GM21360 (cell line): Measurements from ENCODE around the gene ORM2.

ENCODE experiments used
- ATAC-seq: cut with Tn5 transposase; IDR thresholded peaks from one replicate; pipeline ENCODE4 v1.9.1; 2021; ENCODE audit warnings: mild to moderate bottlenecking, moderate library complexity; ENCODE audit not compliant: unreplicated experiment

The ORM2 gene

DNA sequence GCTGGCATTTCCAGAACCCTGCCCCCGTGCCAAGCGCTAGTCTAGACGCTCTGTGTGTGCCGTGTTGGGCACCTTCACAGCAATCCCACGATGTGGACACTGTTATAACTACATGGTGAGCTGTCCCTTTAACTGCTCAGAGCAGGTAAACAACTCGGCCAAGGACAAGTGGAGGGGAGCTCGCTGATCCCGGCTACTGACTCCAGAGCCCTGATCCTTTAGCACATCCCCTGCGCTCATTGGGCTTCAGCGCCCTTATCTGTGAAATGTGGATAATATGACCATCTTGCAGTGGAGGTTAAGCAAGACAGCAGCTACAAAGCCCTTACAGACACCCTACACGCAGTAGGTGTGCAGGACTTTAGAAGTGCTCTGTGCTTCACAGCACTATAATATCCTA is 16.5 kb downstream of the ORM2 start:
- ATAC-seq: no peak

GRCh38 chr9:114347675-114348074 is 18.0 kb downstream of the ORM2 start:
- ATAC-seq: no peak

- ATAC-seq: no peak
Observed at GRCh38 chr9:114348261-114348905, 18.7 kb downstream of the ORM2 start.

DNA sequence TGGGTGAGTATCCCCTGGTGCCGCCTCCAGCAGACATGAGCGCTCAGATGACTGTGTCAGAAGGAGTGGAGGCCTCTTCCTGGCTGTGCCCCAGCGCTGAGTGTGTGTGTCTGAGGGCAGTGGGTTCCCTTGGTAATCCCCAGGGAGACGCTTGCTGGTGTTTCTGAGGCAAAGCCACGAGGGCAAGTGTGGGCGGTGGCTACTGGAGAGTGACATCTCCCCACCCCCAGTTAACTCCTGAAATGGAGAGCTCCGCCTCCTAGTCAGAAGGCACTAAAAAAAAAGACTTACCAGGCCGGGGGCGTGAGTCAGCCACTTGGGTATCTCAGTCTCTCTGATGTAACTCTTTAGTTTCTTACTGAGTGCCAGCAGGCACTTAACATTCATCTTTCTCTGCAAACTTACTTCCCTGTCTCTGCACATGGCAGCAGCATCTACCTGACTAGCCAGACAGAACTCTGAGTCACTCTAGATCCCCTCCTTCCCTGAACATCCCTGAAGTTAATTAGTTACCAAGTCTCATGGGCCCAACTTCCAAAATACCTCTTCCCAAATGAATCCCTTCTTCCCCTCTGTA is 19.3 kb downstream of the ORM2 start:
- peak; percentile 87 for ATAC-seq

DNA sequence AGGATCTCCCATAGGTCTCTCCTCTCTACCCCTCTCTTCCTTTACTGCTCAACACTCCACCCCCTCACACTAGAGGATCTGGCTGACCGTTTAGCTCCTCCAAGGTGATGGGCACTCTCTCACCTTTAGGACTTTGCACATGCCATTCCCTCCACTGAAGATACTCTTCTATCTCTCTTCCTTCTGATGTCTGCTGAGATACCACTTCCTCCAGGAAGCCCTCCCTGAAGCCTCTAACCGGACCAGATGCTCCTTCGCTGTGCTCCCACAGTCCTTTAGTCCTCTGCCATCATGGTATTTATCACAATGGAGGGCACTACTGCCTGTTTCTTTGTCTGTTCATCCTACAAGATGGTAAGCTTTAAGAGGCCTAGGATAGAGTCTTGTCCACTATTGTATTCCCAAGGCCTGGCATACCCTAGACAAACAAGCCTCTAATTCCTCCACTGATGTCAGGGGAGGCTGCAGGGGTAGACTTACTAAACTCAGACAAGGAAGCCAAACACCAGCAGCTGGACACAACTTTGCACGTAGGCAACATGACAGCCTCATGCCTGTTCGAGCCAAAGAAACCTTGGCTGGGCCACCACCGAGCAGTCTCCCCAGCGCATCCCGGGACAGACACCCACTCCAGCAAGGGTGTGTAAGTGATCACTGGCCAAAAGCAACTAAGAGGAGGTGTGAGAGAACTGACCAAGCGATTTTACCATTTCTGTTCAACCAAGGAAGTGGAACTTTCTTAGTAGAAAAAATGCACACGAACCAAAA is 20.2 kb downstream of the ORM2 start:
- no peak for ATAC-seq

- ATAC-seq: no peak
Observed at GRCh38 chr9:114350636-114351401, 21.1 kb downstream of the ORM2 start.

- ATAC-seq: no peak
Observed at GRCh38 chr9:114351932-114352331, 22.3 kb downstream of the ORM2 start.

DNA sequence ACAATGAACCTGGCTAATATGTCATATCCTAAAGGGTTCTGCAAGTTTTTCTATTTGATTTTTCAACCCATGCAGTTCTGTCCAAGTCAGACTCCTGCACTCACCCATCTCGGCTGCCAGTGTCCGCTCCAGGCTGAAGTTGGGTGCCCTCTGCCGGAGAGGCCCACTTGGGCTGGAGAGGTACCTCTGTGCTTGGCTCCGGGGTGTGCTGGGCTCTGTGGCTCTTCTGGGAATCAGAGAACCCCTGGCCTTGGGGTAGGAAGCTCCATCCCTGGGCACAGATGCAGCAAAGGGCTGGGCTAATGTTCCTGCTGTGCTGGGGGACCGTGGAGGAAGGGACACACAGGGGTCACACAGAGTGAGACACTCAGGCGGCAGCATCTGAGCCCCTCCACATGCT is 26.2 kb downstream of the ORM2 start:
- ATAC-seq: no peak

GRCh38 chr9:114356792-114357191 is 27.1 kb downstream of the ORM2 start:
- no peak for ATAC-seq

- no peak for ATAC-seq
Observed at GRCh38 chr9:114357360-114357759, 27.7 kb downstream of the ORM2 start.

DNA sequence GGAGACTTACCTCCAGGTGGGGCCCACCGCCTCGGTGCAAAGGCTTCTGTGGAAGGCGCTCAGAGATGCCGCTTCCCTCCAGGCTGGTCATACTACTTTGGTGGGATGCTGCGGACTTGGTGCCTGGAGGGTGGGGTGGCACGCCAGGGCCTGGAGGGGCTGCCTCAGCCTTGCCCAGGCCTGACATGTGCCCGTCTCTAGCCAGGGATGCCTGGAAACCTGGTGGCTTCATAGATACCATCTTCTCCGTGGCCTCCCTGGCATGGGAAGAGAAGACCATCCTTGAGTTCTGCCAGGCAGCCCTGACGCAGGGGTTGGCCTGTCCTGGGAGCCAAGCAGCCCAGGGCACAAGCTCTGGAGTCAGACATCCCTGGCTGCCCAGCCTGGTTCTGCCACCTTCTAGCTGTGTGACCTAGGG is 28.3 kb downstream of the ORM2 start:
- no peak for ATAC-seq

DNA sequence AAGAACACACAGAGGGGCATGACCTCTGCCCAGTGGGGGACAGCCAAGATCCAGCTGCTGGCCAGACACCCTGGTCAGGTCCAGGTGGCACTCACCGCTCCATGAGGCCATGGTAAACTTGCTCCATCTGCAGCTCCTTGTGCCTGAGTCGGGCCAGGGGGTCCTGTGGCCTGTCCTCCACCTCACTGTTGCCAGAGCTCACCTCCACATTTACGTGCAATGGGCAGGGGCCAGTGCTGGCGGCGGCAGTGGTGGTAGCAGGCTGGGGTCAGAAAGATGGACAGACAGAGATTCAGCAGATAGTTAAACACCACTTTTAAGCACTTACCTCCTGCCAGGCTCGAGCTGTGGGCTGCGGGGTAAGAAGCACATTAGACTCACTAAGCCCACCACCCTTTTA is 30.1 kb downstream of the ORM2 start:
- no peak for ATAC-seq

GRCh38 chr9:114361542-114361941 is 31.9 kb downstream of the ORM2 start:
- no peak for ATAC-seq

- no peak for ATAC-seq
Observed at GRCh38 chr9:114362394-114362793, 32.7 kb downstream of the ORM2 start.

DNA sequence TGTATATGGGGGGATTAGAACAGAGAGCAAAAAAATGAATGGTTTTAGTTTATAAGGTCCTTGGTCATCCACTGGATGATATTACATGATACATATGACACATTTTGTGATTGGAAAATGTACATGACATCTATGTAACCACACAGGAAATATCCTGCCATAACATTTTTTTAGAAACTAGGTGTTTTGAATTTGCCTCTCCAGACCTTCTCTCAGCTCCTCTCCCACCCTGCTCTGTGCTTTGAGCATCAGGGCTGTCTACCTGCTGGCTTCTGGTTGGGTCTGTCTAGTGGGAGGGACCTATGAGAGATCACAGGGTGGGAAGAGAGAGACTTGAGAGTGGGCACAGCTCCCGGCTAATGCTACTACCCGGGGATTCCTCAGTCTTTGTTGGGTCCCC is 33.8 kb downstream of the ORM2 start:
- ATAC-seq: no peak

DNA sequence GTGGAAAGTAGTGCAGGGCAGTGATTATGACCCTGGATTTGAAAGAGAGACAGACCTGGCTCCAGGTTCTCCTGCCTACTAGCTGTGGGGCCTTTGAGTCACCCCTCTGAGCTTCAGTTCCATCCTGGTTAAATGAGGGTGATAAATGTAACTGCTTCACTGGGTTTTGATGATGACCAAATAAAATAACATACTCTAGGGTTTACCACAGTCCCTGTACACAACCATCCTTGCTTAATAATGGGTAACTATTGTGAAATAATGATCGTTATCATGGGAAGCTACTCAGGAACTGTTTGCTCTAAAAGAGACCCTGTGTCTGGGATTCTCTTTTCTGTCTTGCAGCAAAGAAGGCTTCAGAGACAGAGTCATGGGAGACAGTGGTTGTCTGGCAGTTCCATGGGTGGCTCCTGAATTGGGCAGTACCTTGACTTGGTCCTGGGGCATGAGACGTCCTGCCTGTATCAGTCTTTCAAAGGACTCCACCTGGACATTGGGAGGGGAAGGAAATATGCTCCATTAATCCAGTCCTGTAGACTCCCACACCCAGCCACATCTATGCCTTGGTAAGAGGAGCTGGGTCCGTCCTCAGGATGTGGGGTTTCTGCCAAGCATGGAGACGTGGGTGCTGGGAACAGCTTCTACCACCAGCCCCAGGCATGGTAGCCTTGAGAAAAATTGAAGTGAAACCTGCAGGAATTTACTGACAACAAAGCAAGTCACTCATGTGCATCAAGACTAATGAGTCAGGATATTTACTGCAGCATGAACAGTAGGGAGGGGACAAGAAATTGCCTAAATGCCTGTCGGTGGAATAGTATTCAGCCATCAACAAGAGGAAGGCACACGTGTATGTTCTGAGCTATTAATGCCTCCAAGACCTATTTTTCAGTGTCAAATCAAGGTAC is 34.7 kb downstream of the ORM2 start:
- ATAC-seq: no peak

GRCh38 chr9:114365194-114365593 is 35.5 kb downstream of the ORM2 start:
- ATAC-seq: no peak

GRCh38 chr9:114366334-114367128 is 36.9 kb downstream of the ORM2 start:
- ATAC-seq: peak; percentile 40

- ATAC-seq: no peak
Observed at GRCh38 chr9:114367366-114367765, 37.7 kb downstream of the ORM2 start.
